Mucosa of stomach (tissue), 1 donor: Measurements from ENCODE around the gene HADHB.
"Not testable (repeated sequence)": the region's sequence is repeated elsewhere in the genome, so short reads cannot be mapped to it uniquely, and the experiment has no call there.

Source experiments
- H3K27me3 ChIP-seq: one replicate; pipeline ENCODE4 v1.7.0; 2013; ENCODE audit warnings: mild to moderate bottlenecking, low read length; ENCODE audit not compliant: control insufficient read depth, insufficient read depth
- H3K36me3 ChIP-seq: one replicate; pipeline ENCODE4 v1.7.0; 2013; ENCODE audit warnings: low read length; ENCODE audit not compliant: control insufficient read depth, insufficient read depth
- H3K4me1 ChIP-seq: one replicate; pipeline ENCODE4 v1.7.0; 2013; ENCODE audit warnings: mild to moderate bottlenecking, low read length; ENCODE audit not compliant: control insufficient read depth, insufficient read depth
- H3K4me3 ChIP-seq: one replicate; pipeline ENCODE4 v1.7.0; 2013; ENCODE audit warnings: low read length
- H3K9ac ChIP-seq: one replicate; pipeline ENCODE4 v1.7.0; 2013; ENCODE audit warnings: mild to moderate bottlenecking, low read length, moderate library complexity
- H3K9me3 ChIP-seq: one replicate; pipeline ENCODE4 v1.7.0; 2013; ENCODE audit warnings: mild to moderate bottlenecking, low read length, moderate library complexity; ENCODE audit not compliant: control insufficient read depth
- donor health status: Pancreatic carcinoma.

HADHB gene

DNA sequence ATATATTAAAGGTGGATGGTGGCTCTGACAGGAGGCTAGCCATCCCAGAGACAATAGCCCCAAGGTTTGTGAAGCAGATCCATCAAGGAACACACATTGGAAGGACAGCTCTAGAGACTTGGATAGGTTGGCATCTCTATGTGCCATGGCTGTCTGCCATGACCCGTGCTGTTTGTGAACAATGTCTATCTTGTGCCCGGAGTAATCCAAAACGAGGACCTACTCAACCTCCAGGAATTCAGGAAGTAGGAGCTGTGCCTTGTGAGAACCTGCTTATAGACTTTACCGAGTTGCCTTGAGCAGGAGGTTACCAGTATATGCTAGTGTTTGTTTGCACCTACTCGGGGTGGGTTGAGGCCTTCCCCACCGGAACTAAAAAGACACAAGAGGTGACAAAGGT is 58.1 kb downstream of the HADHB start:
- peaks cover 28% of the 10 kb centered on the region for H3K4me1 ChIP-seq
- no peaks in the 10 kb centered on the region for H3K27me3 ChIP-seq
- H3K4me3 ChIP-seq, result no peak overlapping the region
- H3K36me3 ChIP-seq, result no peaks in the 10 kb centered on the region
- no peaks in the 10 kb centered on the region for H3K9me3 ChIP-seq
- no peak overlapping the region for H3K9ac ChIP-seq

GRCh38 chr2:26305094-26305493 is 60.4 kb downstream of the HADHB start:
- H3K36me3 ChIP-seq, H3K9me3 ChIP-seq, H3K4me3 ChIP-seq, H3K27me3 ChIP-seq, H3K9ac ChIP-seq: not testable (repeated sequence)
- peaks cover 21% of the 10 kb centered on the region for H3K4me1 ChIP-seq

DNA sequence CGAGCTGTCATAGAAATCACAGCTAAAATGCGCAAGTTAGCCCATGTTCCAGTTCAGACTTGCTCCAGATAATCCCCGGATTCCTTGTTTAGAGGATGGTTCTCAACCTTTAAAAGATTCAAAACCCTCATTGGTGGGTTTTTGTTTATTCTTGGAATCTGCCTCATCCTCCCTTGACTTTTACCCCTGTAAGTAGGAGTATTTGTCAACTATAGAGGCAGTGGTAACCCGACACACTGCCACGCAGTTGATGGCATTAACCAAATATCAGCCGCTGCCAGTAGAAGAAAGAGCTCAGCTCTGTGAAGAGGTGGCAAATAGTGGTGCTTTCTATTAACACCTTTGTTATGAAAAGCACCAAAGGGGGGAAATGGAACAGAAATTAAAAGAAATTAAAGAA is 60.8 kb downstream of the HADHB start:
- no peaks in the 10 kb centered on the region for H3K36me3 ChIP-seq
- no peaks in the 10 kb centered on the region for H3K27me3 ChIP-seq
- H3K4me1 ChIP-seq, result peaks cover 17% of the 10 kb centered on the region
- H3K9ac ChIP-seq, result no peak overlapping the region
- H3K9me3 ChIP-seq, result no peaks in the 10 kb centered on the region
- H3K4me3 ChIP-seq, result no peak overlapping the region

DNA sequence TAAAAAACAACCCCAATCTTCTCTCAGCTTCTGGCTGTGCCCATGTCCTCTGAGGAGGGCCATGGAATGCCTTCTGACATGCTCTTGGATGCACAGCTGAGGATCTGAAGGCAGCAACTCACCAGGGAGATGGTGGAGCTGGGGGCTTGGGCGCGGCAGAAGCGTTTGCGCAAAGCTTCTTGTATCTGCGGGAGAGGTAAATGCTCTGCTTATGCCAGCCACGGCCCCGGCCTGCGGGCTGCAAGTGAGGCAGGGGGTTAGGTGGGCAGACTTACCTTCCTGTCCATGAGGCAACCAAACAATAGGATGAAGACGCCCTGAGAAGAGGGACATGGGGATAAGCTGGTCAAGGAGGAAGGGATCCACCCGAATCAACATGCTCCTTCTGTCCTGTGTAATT is 65.2 kb downstream of the HADHB start:
- Histone ChIP-seq H3K9me3 (no peaks in the 10 kb centered on the region), H3K4me3 (no peak overlapping the region), H3K4me1 (peaks cover 8% of the 10 kb centered on the region)

GRCh38 chr2:26312471-26312870 is 67.7 kb downstream of the HADHB start:
- Histone ChIP-seq H3K4me1 (peaks cover 1% of the 10 kb centered on the region), H3K9me3 (no peaks in the 10 kb centered on the region), H3K4me3 (no peak overlapping the region), H3K36me3 (no peaks in the 10 kb centered on the region), H3K27me3 (peaks cover 6% of the 10 kb centered on the region), H3K9ac (no peak overlapping the region)

More for the DNA sequence above, 65.2 kb downstream of the HADHB start:
- no peaks in the 10 kb centered on the region for H3K27me3 ChIP-seq
- H3K9ac ChIP-seq, result no peak overlapping the region
- no peaks in the 10 kb centered on the region for H3K36me3 ChIP-seq

GRCh38 chr2:26313446-26313845 is 68.7 kb downstream of the HADHB start:
- Histone ChIP-seq H3K36me3 (no peaks in the 10 kb centered on the region), H3K4me3 (no peak overlapping the region), H3K9me3 (no peaks in the 10 kb centered on the region), H3K27me3 (peaks cover 6% of the 10 kb centered on the region), H3K9ac (no peak overlapping the region), H3K4me1 (peaks cover 7% of the 10 kb centered on the region)

DNA sequence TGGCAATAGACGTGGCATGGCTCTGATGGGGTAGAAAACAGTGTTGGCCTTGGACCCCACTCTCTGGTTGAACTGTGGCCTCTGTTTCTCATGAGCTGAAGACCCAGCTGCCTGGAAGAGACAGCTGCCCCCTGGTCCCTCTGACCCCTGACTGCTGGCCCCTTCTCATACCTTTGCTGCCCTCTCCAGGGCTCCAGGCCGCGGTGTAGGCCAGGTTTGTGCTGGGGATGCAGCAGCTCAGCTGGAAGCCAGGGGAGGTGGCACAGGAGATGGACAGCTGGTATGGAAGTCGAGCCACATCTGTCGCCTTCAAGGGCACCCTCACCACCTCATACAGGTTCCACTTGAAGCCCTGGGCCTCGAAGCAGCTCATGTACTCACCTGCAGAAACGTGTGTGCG is 69.5 kb downstream of the HADHB start:
- H3K4me1 ChIP-seq, result peaks cover 7% of the 10 kb centered on the region
- H3K9ac ChIP-seq, result no peak overlapping the region
- H3K36me3 ChIP-seq, result no peaks in the 10 kb centered on the region
- no peak overlapping the region for H3K4me3 ChIP-seq
- peaks cover 6% of the 10 kb centered on the region for H3K27me3 ChIP-seq
- no peaks in the 10 kb centered on the region for H3K9me3 ChIP-seq

DNA sequence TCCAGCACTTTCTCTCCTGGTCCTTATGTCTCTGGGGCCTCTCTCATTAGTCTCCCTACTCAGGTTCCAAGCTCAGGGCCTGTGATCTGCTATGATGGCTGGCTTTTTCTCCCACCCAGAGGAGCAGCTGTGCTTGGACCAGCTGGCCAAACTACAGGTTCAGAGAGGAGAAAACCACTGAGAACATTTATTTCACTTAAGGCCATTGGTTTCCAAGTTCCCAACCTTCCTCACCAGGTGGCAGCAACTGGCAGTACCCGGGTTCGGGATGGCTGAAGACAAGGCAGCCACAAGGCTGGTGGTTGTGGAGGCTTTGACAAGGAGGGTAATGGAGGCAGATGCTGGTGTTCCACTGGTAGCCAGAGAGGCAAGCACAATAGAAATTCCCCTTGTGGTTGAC is 71.3 kb downstream of the HADHB start:
- H3K4me3 ChIP-seq, result no peak overlapping the region

DNA sequence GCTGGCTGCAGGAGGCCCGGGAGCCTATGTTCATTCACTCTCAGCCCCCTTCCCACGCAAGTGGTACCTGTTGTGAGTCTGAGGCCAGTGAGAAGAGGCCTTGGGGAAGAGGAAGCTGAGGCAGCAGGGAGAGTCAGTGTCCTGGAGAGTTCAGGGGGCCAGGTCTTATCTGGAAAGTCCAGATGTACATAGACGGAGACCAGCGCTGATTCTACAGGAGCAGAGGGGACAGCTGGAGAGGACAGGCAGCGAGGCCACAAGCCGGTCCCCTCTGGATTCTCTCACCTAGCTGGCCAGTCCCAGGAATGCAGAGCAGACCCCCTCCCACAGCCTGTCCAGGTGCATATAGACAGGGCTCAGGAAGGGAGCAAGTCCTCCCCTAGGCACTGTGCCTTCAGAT is 72.1 kb downstream of the HADHB start:
- H3K36me3 ChIP-seq, result no peaks in the 10 kb centered on the region
- H3K4me3 ChIP-seq, result no peak overlapping the region
- H3K27me3 ChIP-seq, result peaks cover 6% of the 10 kb centered on the region
- H3K9ac ChIP-seq, result no peak overlapping the region
- no peaks in the 10 kb centered on the region for H3K9me3 ChIP-seq
- peaks cover 7% of the 10 kb centered on the region for H3K4me1 ChIP-seq

More for the DNA sequence above, 71.3 kb downstream of the HADHB start:
- H3K27me3 ChIP-seq, result peaks cover 6% of the 10 kb centered on the region
- peaks cover 7% of the 10 kb centered on the region for H3K4me1 ChIP-seq
- no peaks in the 10 kb centered on the region for H3K9me3 ChIP-seq
- no peak overlapping the region for H3K9ac ChIP-seq
- no peaks in the 10 kb centered on the region for H3K36me3 ChIP-seq

GRCh38 chr2:26317377-26318105 is 72.8 kb downstream of the HADHB start:
- no peaks in the 10 kb centered on the region for H3K9me3 ChIP-seq
- H3K36me3 ChIP-seq, result no peaks in the 10 kb centered on the region
- H3K4me1 ChIP-seq, result peaks cover 7% of the 10 kb centered on the region
- no peak overlapping the region for H3K4me3 ChIP-seq
- peaks cover 6% of the 10 kb centered on the region for H3K27me3 ChIP-seq
- H3K9ac ChIP-seq, result no peak overlapping the region

- Histone ChIP-seq H3K27me3 (peaks cover 6% of the 10 kb centered on the region), H3K9me3 (no peaks in the 10 kb centered on the region), H3K36me3 (no peaks in the 10 kb centered on the region), H3K4me1 (peaks cover 7% of the 10 kb centered on the region), H3K4me3 (no peak overlapping the region), H3K9ac (no peak overlapping the region)
These were observed 74.2 kb downstream of the HADHB start for GRCh38 chr2:26318950-26319349.

GRCh38 chr2:26324479-26324878 is 79.7 kb downstream of the HADHB start:
- not testable (repeated sequence) for H3K4me3 ChIP-seq, H3K27me3 ChIP-seq, H3K9ac ChIP-seq, H3K4me1 ChIP-seq, H3K36me3 ChIP-seq, H3K9me3 ChIP-seq

- no peaks in the 10 kb centered on the region for H3K27me3 ChIP-seq
- H3K9ac ChIP-seq, result no peak overlapping the region
- H3K36me3 ChIP-seq, result no peaks in the 10 kb centered on the region
- H3K4me3 ChIP-seq, result no peak overlapping the region
- H3K9me3 ChIP-seq, result no peaks in the 10 kb centered on the region
- H3K4me1 ChIP-seq, result no peaks in the 10 kb centered on the region
These were observed 80.2 kb downstream of the HADHB start for GRCh38 chr2:26324903-26325302.
